GM18498 (cell line): ENCODE measurements around the gene RND1.

Source experiments
- ATAC-seq: cut with Tn5 transposase; IDR thresholded peaks from one replicate; pipeline ENCODE4 v1.9.1; 2021; ENCODE audit warnings: mild to moderate bottlenecking, moderate library complexity; ENCODE audit not compliant: unreplicated experiment

RND1 gene

GRCh38 chr12:48813465-48814261 lies 52.0 kb downstream of the RND1 start:
- no peak for ATAC-seq

- ATAC-seq = no peak
These were observed 53.3 kb downstream of the RND1 start for GRCh38 chr12:48812389-48812788.

GRCh38 chr12:48811437-48812090 lies 54.1 kb downstream of the RND1 start:
- no peak for ATAC-seq

- ATAC-seq = no peak
These were observed 54.7 kb downstream of the RND1 start for GRCh38 chr12:48810903-48811431.

GRCh38 chr12:48807981-48808380 lies 57.7 kb downstream of the RND1 start:
- ATAC-seq = no peak
